Activated CD8-positive, alpha-beta T cell treated with anti-CD3 and anti-CD28 coated beads for 36 hours (primary cell): ENCODE results near the gene HLA-DQB1. TPM values are rescaled to one million over a fixed set of nuclear protein-coding genes. Genes with fewer than 3 reads are reported as not detected.
"Not testable (repeated sequence)": the region's sequence is repeated elsewhere in the genome, so short reads cannot be mapped to it uniquely, and the experiment has no call there.

Experiments
- ATAC-seq: fragments of 200-7000 bp; cut with Tn5 transposase; one replicate; pipeline ENCODE4 v1.10.0; 2021; ENCODE audit warnings: mild to moderate bottlenecking, moderate library complexity
- CTCF ChIA-PET: fragments of 350-600 bp; sonication (Branson Sonifier 250); formaldehyde crosslinking; loops from one replicate; lab custom pipeline; 2021; ENCODE audit warnings: antibody characterized with exemption; lab: Charles Lee
- POLR2A ChIA-PET: fragments of 350-600 bp; sonication (Branson Sonifier 250); formaldehyde crosslinking; loops from one replicate; lab custom pipeline; 2021; ENCODE audit warnings: antibody characterized with exemption; lab: Charles Lee
- DNase-seq: peaks from one replicate; pipeline ENCODE4 v3.0.0-alpha.2; 2020
- H3K27ac Mint-ChIP-seq: one replicate; pipeline ENCODE4 v1.8.0; 2021; ENCODE audit warnings: mild to moderate bottlenecking, mixed read lengths
- H3K27me3 Mint-ChIP-seq: one replicate; pipeline ENCODE4 v1.8.0; 2021; ENCODE audit warnings: mixed read lengths
- H3K36me3 Mint-ChIP-seq: one replicate; pipeline ENCODE4 v1.8.0; 2021; ENCODE audit warnings: low read depth, mixed read lengths
- H3K4me1 Mint-ChIP-seq: one replicate; pipeline ENCODE4 v1.8.0; 2021; ENCODE audit warnings: low read depth, mixed read lengths
- H3K4me3 Mint-ChIP-seq: one replicate; pipeline ENCODE4 v1.8.0; 2021; ENCODE audit warnings: mild to moderate bottlenecking, moderate library complexity, mixed read lengths
- H3K9me3 Mint-ChIP-seq: one replicate; pipeline ENCODE4 v1.8.0; 2021; ENCODE audit warnings: mixed read lengths
- intact Hi-C: fragments of 100-400 bp; cut with micrococcal nuclease; formaldehyde crosslinking; loops from one replicate; pipeline ENCODE4 v1.10.0; 2022
- total RNA-seq, 2 experiments: library from RNA; stranded (reverse); gene quantifications; one replicate each; pipeline ENCODE4 v1.2.3, GENCODE V29; 2021
- TF ChIP-seq, protein P1 (sequence below): fragments of 200-600 bp; IDR thresholded peaks from one replicate; pipeline ENCODE4 v1.8.0; 2022; ENCODE audit warnings: antibody characterized with exemption, mild to moderate bottlenecking

HLA-DQB1 gene
- total RNA-seq, 2 experiments from 2014 or later = 5.3 to 6.9 TPM

DNA sequence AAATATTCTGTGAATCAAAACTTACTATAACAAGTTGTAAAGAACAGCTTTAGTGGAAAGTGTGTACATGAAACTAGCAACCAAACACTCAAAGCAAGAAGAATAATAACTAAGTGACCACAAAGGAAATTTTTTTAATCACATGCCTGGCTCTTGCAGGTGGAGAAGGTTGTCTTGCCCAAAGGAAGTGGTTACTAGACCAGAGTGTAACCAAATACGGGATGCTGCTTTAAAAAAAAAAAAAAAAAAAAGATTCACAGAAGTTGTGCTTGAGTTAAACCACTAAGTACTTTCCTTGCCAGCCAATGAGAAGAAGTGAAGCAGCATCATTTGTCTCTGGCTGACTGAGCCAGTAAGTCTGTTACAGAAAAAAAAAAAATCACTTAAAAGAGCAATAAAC is 19.1 kb upstream of the HLA-DQB1 start:
- CTCF ChIA-PET = interaction anchor here (1.7 to 2.1 kb wide), 2 partner anchors 15 to 272 kb away, joined by 6 to 7 read pairs; no protein-coding TSS in a partner anchor
- ATAC-seq = peak; percentile 94
- POLR2A ChIA-PET = interaction anchor here (1.0 kb wide), 1 partner anchor 183 kb away, joined by 3 read pairs; no protein-coding TSS in a partner anchor
- DNase-seq = peak; percentile 34
- H3K4me1 Mint-ChIP-seq = peaks cover 26% of the 10 kb centered on the region
- H3K9me3 Mint-ChIP-seq = no peaks in the 10 kb centered on the region
- peak overlapping the region; percentile 26 for H3K4me3 Mint-ChIP-seq
- H3K27me3 Mint-ChIP-seq = peaks cover 3% of the 10 kb centered on the region
- intact Hi-C loops = loop anchor here (5.0 kb wide), 1 partner anchor 63 kb away; no protein-coding TSS in a partner anchor
- no peaks in the 10 kb centered on the region for H3K36me3 Mint-ChIP-seq
- TF ChIP-seq, protein P1, sequence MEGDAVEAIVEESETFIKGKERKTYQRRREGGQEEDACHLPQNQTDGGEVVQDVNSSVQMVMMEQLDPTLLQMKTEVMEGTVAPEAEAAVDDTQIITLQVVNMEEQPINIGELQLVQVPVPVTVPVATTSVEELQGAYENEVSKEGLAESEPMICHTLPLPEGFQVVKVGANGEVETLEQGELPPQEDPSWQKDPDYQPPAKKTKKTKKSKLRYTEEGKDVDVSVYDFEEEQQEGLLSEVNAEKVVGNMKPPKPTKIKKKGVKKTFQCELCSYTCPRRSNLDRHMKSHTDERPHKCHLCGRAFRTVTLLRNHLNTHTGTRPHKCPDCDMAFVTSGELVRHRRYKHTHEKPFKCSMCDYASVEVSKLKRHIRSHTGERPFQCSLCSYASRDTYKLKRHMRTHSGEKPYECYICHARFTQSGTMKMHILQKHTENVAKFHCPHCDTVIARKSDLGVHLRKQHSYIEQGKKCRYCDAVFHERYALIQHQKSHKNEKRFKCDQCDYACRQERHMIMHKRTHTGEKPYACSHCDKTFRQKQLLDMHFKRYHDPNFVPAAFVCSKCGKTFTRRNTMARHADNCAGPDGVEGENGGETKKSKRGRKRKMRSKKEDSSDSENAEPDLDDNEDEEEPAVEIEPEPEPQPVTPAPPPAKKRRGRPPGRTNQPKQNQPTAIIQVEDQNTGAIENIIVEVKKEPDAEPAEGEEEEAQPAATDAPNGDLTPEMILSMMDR = no peak
- H3K27ac Mint-ChIP-seq = peak overlapping the region; percentile 36

DNA sequence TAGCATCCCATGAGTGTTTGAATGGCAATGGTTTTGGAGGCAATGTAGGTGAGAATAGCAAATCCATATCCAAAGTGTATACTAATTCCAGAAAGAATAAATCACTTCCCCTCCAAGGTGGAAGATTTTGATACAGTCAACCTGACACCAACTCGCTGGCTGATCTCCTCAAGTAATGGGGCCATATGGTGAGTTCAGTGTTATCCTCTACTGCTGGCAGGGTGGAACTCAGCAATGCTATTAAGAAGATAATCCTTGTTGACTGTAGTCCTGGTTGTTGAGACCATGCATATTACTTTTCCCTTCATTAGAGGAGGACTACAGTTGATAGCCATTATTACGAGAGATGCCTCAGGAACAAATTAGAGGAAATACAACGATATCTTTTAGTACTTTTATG is 17.8 kb upstream of the HLA-DQB1 start:
- TF ChIP-seq, protein P1 = no peak
- H3K4me3 Mint-ChIP-seq = no peak overlapping the region
- H3K27ac Mint-ChIP-seq = no peak overlapping the region
- no peak for ATAC-seq
- ChIA-PET CTCF (interaction anchor here (1.7 kb wide), 1 partner anchor 271 kb away, joined by 7 read pairs; no protein-coding TSS in a partner anchor), POLR2A (no interaction called here)
- DNase-seq = no peak
- peaks cover 3% of the 10 kb centered on the region for H3K27me3 Mint-ChIP-seq
- H3K36me3 Mint-ChIP-seq = no peaks in the 10 kb centered on the region
- peaks cover 20% of the 10 kb centered on the region for H3K4me1 Mint-ChIP-seq
- intact Hi-C loops = no loop called here
- H3K9me3 Mint-ChIP-seq = no peaks in the 10 kb centered on the region

DNA sequence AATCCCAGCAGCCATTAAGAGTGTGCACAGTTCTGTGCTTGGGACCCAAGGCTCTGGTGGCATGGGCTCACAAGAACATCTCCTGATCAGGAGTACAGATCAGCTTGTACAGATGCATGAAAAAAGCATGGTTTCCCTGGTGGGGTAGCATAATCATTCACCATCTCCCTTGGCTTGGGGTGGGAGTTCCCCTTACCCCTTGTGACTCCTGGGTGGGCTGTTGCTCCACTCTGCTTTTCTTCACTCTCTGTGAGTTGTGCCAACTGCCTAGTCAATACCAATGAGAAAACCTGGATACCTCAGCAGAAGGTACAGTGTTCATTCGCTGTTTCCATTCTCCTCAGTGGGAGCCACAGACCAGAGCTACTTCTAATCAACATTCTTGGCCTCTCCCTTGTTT is 13.6 kb upstream of the HLA-DQB1 start:
- peaks cover 3% of the 10 kb centered on the region for H3K27me3 Mint-ChIP-seq
- ChIA-PET CTCF (no interaction called here), POLR2A (no interaction called here)
- ATAC-seq = no peak
- H3K9me3 Mint-ChIP-seq = peaks cover 5% of the 10 kb centered on the region
- no peak for DNase-seq
- H3K27ac Mint-ChIP-seq = no peak overlapping the region
- intact Hi-C loops = no loop called here
- no peak overlapping the region for H3K4me3 Mint-ChIP-seq
- TF ChIP-seq, protein P1 = no peak
- no peaks in the 10 kb centered on the region for H3K36me3 Mint-ChIP-seq
- H3K4me1 Mint-ChIP-seq = peaks cover 3% of the 10 kb centered on the region

DNA sequence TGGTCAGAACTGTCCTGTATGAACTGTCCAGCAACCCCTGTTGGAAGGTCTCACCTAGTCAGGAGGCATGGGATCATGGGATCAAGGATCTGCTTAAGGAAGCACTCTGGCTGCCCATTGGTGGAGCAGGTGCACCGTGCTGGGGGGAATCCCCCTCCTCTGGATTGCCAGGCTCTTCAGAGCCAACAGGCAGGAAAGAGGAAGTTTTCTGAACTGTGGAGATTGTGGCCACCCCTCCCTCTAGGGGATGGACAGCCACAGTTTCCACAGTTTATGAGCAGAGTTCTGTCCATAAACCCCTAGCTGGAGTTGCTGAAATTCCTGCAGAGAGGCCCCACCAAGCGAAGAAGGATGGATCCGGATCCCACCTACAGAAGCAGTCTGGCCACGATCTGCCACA is 13.0 kb upstream of the HLA-DQB1 start:
- Mint-ChIP-seq H3K9me3 (peaks cover 5% of the 10 kb centered on the region), H3K4me3 (no peak overlapping the region), H3K27me3 (peaks cover 3% of the 10 kb centered on the region), H3K4me1 (peaks cover 3% of the 10 kb centered on the region), H3K27ac (no peak overlapping the region), H3K36me3 (no peaks in the 10 kb centered on the region)
- intact Hi-C loops = no loop called here
- DNase-seq = no peak
- CTCF ChIA-PET = no interaction called here
- POLR2A ChIA-PET = no interaction called here
- no peak for ATAC-seq
- TF ChIP-seq, protein P1 = no peak

DNA sequence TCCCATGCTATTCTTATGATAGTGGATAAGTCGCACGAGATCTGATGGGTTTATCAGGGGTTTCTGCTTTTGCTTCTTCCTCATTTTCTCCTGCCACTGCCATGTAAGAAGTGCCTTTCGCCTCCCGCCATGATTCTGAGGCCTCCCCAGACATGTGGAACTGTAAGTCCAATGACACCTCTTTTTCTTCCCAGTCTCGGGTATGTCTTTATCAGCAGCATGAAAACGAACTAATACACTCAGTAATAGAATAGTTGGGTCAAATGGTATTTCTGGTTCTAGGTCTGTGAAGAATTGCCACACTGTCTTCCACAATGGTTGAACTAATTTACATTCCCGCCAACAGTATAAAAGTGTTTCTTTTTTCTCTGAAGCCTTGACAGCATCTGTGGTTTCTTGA is 7.7 kb upstream of the HLA-DQB1 start:
- DNase-seq, H3K27ac Mint-ChIP-seq, H3K4me3 Mint-ChIP-seq, POLR2A ChIA-PET, H3K9me3 Mint-ChIP-seq, ATAC-seq, CTCF ChIA-PET, intact Hi-C loops, H3K36me3 Mint-ChIP-seq, H3K4me1 Mint-ChIP-seq, H3K27me3 Mint-ChIP-seq: not testable (repeated sequence)

DNA sequence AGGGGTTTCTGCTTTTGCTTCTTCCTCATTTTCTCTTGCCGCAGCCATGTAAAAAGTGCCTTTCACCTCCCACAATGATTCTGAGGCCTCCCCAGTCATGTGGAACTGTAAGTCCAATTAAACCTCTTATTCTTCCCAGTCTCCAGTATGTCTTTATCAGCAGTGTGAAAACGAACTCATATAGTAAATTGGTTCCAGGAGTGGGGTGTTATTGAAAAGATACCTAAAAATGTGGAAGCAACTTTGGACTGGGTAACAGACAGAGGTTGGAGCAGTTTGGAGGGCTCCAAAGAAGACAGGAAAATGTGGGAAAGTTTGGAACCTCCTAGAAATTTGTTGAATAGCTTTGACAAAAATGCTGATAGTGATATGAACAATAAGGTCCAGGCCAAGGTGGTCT is 5.5 kb upstream of the HLA-DQB1 start:
- H3K27me3 Mint-ChIP-seq, DNase-seq, intact Hi-C loops, H3K27ac Mint-ChIP-seq, H3K36me3 Mint-ChIP-seq, ATAC-seq, H3K4me1 Mint-ChIP-seq, H3K4me3 Mint-ChIP-seq, CTCF ChIA-PET, H3K9me3 Mint-ChIP-seq, POLR2A ChIA-PET: not testable (repeated sequence)
